ENCODE measurements around the gene PCBP3.
A peak's percentile ranks its signal among the peaks of the same experiment; 100 is the strongest.

PCBP3 gene

GRCh38 chr21:45923146-45923545, 279.6 kb downstream of the PCBP3 start:
- no peak overlapping the region for H3K4me3 ChIP-seq (replicated peaks; ENCODE audit: low read depth, low read length)
- peak; percentile 99 for TF ChIP-seq CTCF (IDR thresholded peaks at IDR 0.05; ENCODE audit: low read length, missing control alignments)
- peak; percentile 83 for DNase-seq (ENCODE audit: low read depth)

- no peak for DNase-seq (ENCODE audit: low read depth)
- TF ChIP-seq CTCF (IDR thresholded peaks at IDR 0.05; ENCODE audit: low read length, missing control alignments) = peak; percentile 10
- H3K4me3 ChIP-seq (replicated peaks; ENCODE audit: low read depth, low read length) = no peak overlapping the region
Measured at GRCh38 chr21:45926281-45926680, 282.8 kb downstream of the PCBP3 start.

- no peak overlapping the region for H3K4me3 ChIP-seq (replicated peaks; ENCODE audit: low read depth, low read length)
- DNase-seq (ENCODE audit: low read depth) = no peak
- no peak for TF ChIP-seq CTCF (IDR thresholded peaks at IDR 0.05; ENCODE audit: low read length, missing control alignments)
Measured at GRCh38 chr21:45927032-45927431, 283.5 kb downstream of the PCBP3 start.

- DNase-seq (ENCODE audit: low read depth) = no peak
- H3K4me3 ChIP-seq (replicated peaks; ENCODE audit: low read depth, low read length) = no peak overlapping the region
- no peak for TF ChIP-seq CTCF (IDR thresholded peaks at IDR 0.05; ENCODE audit: low read length, missing control alignments)
Measured at GRCh38 chr21:45927851-45928850, 284.6 kb downstream of the PCBP3 start.

GRCh38 chr21:45929449-45929848, 285.9 kb downstream of the PCBP3 start:
- no peak overlapping the region for H3K4me3 ChIP-seq (replicated peaks; ENCODE audit: low read depth, low read length)
- TF ChIP-seq CTCF (IDR thresholded peaks at IDR 0.05; ENCODE audit: low read length, missing control alignments) = no peak
- no peak for DNase-seq (ENCODE audit: low read depth)

GRCh38 chr21:45930231-45930760, 286.8 kb downstream of the PCBP3 start:
- no peak for TF ChIP-seq CTCF (IDR thresholded peaks at IDR 0.05; ENCODE audit: low read length, missing control alignments)
- DNase-seq (ENCODE audit: low read depth) = no peak
- H3K4me3 ChIP-seq (replicated peaks; ENCODE audit: low read depth, low read length) = no peak overlapping the region
